ENCODE results near the gene PASK.

Gene PASK

DNA sequence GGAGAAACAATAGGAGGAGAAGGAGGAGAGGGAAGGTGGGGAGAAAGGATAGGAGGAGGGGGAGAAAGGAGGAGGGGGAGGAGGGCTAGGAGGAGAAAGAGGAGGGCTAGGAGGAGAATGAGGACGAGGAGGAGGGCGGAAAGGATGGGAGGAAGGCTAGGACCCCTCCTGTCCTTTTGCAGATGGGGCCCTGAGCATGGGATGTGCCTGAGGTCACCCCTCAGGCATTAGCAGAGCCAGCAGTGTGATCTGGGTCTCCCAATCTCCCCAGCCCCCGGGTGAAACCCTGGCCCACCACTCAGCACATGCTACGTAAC, 38.6 kb upstream of the PASK start:
- no peak overlapping the region for H3K4me3 ChIP-seq (ENCODE audit: low read depth, low read length)
- in situ Hi-C loops (cut with HindIII; ENCODE audit: low sequenced_read_pairs) = no loop called here
- no peak for DNase-seq (ENCODE audit: low read depth)
- TF ChIP-seq CTCF (IDR thresholded peaks at IDR 0.05; ENCODE audit: low read depth, low read length, missing control alignments) = no peak

- no peak for DNase-seq (ENCODE audit: low read depth)
- in situ Hi-C loops (cut with HindIII; ENCODE audit: low sequenced_read_pairs) = no loop called here
- TF ChIP-seq CTCF (IDR thresholded peaks at IDR 0.05; ENCODE audit: low read depth, low read length, missing control alignments) = no peak
- H3K4me3 ChIP-seq (ENCODE audit: low read depth, low read length) = no peak overlapping the region
Observed at GRCh38 chr2:241187101-241187917, 38.0 kb upstream of the PASK start.

GRCh38 chr2:241185961-241186360, 36.7 kb upstream of the PASK start:
- H3K4me3 ChIP-seq (ENCODE audit: low read depth, low read length) = no peak overlapping the region
- no peak for DNase-seq (ENCODE audit: low read depth)
- in situ Hi-C loops (cut with HindIII; ENCODE audit: low sequenced_read_pairs) = no loop called here
- no peak for TF ChIP-seq CTCF (IDR thresholded peaks at IDR 0.05; ENCODE audit: low read depth, low read length, missing control alignments)

DNA sequence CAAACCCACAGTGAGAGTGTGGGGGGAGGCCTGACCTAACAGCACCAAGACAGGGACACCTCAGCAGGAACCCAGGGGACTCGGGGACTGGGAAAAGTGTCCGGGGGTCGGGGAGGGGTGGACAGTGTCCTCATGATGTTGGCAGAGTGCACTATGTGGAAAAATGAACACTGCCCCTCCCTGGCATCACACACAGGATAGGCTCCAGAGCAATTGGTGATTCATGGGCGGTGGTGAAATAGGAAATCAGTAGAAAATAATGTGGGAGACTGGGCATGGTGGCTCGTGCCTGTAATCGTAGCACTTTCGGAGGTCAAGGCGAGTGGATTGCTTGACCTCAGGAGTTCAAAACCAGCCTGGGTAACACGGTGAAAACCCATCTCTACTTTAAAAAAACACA, 35.6 kb upstream of the PASK start:
- in situ Hi-C loops (cut with HindIII; ENCODE audit: low sequenced_read_pairs) = no loop called here
- H3K4me3 ChIP-seq (ENCODE audit: low read depth, low read length) = no peak overlapping the region
- no peak for DNase-seq (ENCODE audit: low read depth)
- no peak for TF ChIP-seq CTCF (IDR thresholded peaks at IDR 0.05; ENCODE audit: low read depth, low read length, missing control alignments)

DNA sequence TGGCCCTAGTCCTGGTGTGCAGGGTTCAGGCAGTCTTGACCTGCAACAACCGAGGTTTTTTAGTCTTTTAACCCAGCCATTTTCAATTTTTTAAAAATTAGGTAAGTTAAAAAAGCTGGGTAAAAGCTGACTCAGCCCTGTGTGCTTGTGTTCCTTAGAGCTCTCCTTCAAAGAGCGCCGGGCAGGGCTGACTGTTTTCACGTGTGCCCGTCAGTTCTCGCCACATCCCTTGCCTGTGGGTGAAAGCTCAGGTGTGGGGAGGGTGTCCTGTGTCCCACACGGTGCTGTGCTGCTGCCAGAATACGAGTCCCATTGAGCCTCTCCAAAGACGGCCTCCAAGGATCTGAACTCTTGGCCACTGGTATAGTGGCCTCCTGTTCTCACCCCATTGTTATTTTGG, 33.9 kb upstream of the PASK start:
- H3K4me3 ChIP-seq (ENCODE audit: low read depth, low read length) = no peak overlapping the region
- no peak for TF ChIP-seq CTCF (IDR thresholded peaks at IDR 0.05; ENCODE audit: low read depth, low read length, missing control alignments)
- in situ Hi-C loops (cut with HindIII; ENCODE audit: low sequenced_read_pairs) = no loop called here
- DNase-seq (ENCODE audit: low read depth) = no peak

- in situ Hi-C loops (cut with HindIII; ENCODE audit: low sequenced_read_pairs) = no loop called here
- H3K4me3 ChIP-seq (ENCODE audit: low read depth, low read length) = no peak overlapping the region
- DNase-seq (ENCODE audit: low read depth) = no peak
- no peak for TF ChIP-seq CTCF (IDR thresholded peaks at IDR 0.05; ENCODE audit: low read depth, low read length, missing control alignments)
Observed at GRCh38 chr2:241182531-241183133, 33.4 kb upstream of the PASK start.

Measured in astrocyte of the cerebellum (primary cell).